T follicular helper cell (primary cell): ENCODE data around the gene STX4.

Experiments used
- DNase-seq: peaks from one replicate; pipeline ENCODE4 v3.0.0-alpha.2; 2020; ENCODE audit warnings: low read depth

Gene STX4

GRCh38 chr16:31084584-31085302 is 51.4 kb downstream of the STX4 start:
- no peak for DNase-seq

GRCh38 chr16:31085411-31085810 is 52.1 kb downstream of the STX4 start:
- DNase-seq: no peak

GRCh38 chr16:31085873-31086628 is 52.7 kb downstream of the STX4 start:
- no peak for DNase-seq

GRCh38 chr16:31086629-31086906 is 53.2 kb downstream of the STX4 start:
- DNase-seq: no peak

GRCh38 chr16:31087481-31087880 is 54.1 kb downstream of the STX4 start:
- DNase-seq: no peak

- no peak for DNase-seq
Observed at GRCh38 chr16:31087971-31088370, 54.6 kb downstream of the STX4 start.

- no peak for DNase-seq
Observed at GRCh38 chr16:31088459-31089183, 55.3 kb downstream of the STX4 start, which contains the start of gene PRSS53. PRSS53 (minus strand) TSS chr16:31088943; CDS start chr16:31088809, 134 bp downstream.

- no peak for DNase-seq
Observed at GRCh38 chr16:31089199-31089598, 55.8 kb downstream of the STX4 start.
